ENCODE measurements around the gene TIMM22.

- TF ChIP-seq CTCF (IDR thresholded peaks at IDR 0.05) (no peak), EZH2 (IDR thresholded peaks at IDR 0.05; ENCODE audit: borderline replicate concordance, insufficient read depth, low read depth, low read length, poor library complexity, severe bottlenecking) (no peak)
Measured at GRCh38 chr17:1008008-1008761, 11.3 kb downstream of the TIMM22 start.
